OCI-LY7 (cell line): ENCODE data around the gene ACTN1. TPM values are rescaled to one million over a fixed set of nuclear protein-coding genes. Genes with fewer than 3 reads are reported as not detected.

Source experiments
- BruUV-seq: library from RNA; stranded (reverse); fragments of 400-500 nt; replicated peaks from 2 replicates; lab custom pipeline; 2021; lab: Mats Ljungman, UMichigan
- CTCF ChIA-PET: fragments of 300-600 bp; sonication (Branson Sonifier 250); formaldehyde crosslinking; loops from one replicate; lab custom pipeline; 2022; ENCODE audit warnings: antibody characterized with exemption; ENCODE audit not compliant: unreplicated experiment; lab: Charles Lee
- POLR2A ChIA-PET: fragments of 300-600 bp; sonication (Branson Sonifier 250); formaldehyde crosslinking; loops from one replicate; lab custom pipeline; 2022; ENCODE audit warnings: antibody characterized with exemption; lab: Charles Lee
- DNase-seq: peaks from one replicate; pipeline ENCODE4 v3.0.0-alpha.2; 2015; ENCODE audit warnings: low spot score
- H2AFZ ChIP-seq: fragments of 200-600 bp; sonication (generic), shearing (Covaris generic); 2 replicates; pipeline ENCODE4 v1.6.1; 2014; ENCODE audit warnings: mild to moderate bottlenecking, antibody characterized with exemption, low read length, moderate library complexity
- H3K27ac ChIP-seq: fragments of 200-600 bp; sonication (generic); 2 replicates; pipeline ENCODE4 v1.5.1; 2014; ENCODE audit warnings: mixed run types, low read depth, mild to moderate bottlenecking, moderate library complexity, low read length, inconsistent platforms; ENCODE audit not compliant: poor library complexity, severe bottlenecking
- H3K36me3 ChIP-seq: fragments of 200-600 bp; sonication (generic); 2 replicates; pipeline ENCODE4 v1.6.1; 2014; ENCODE audit warnings: mild to moderate bottlenecking, antibody characterized with exemption, low read length, moderate library complexity, mixed read lengths; ENCODE audit not compliant: insufficient read depth
- H3K4me1 ChIP-seq: fragments of 200-600 bp; sonication (generic); 2 replicates; pipeline ENCODE4 v1.5.1; 2014; ENCODE audit warnings: mild to moderate bottlenecking, low read length; ENCODE audit not compliant: insufficient read depth, poor library complexity, severe bottlenecking
- H3K4me2 ChIP-seq: fragments of 200-600 bp; sonication (generic); 2 replicates; pipeline ENCODE4 v1.6.1; 2014; ENCODE audit warnings: mild to moderate bottlenecking, low read length
- H3K4me3 ChIP-seq: fragments of 200-600 bp; sonication (generic); 2 replicates; pipeline ENCODE4 v1.5.1; 2014; ENCODE audit warnings: mild to moderate bottlenecking, low read depth, low read length; ENCODE audit not compliant: poor library complexity, severe bottlenecking
- H3K79me2 ChIP-seq: fragments of 200-600 bp; sonication (generic); 2 replicates; pipeline ENCODE4 v1.6.1; 2016; ENCODE audit warnings: low read depth, mild to moderate bottlenecking, low read length, moderate library complexity, mixed read lengths; ENCODE audit not compliant: insufficient read depth
- H3K9me2 ChIP-seq: fragments of 200-600 bp; sonication (generic); 2 replicates; pipeline ENCODE4 v1.6.1; 2016; ENCODE audit warnings: mild to moderate bottlenecking, low read length, mixed read lengths; ENCODE audit not compliant: insufficient read depth
- H3K9me3 ChIP-seq: fragments of 200-600 bp; sonication (generic); 2 replicates; pipeline ENCODE4 v1.6.1; 2014; ENCODE audit warnings: mild to moderate bottlenecking, mixed run types, low read length, mixed read lengths
- H4K20me1 ChIP-seq: fragments of 200-600 bp; sonication (generic); 2 replicates; pipeline ENCODE4 v1.6.1; 2014; ENCODE audit warnings: mild to moderate bottlenecking, antibody characterized with exemption, low read length, moderate library complexity, mixed read lengths; ENCODE audit not compliant: insufficient read depth
- EZH2phosphoT487 ChIP-seq: fragments of 200-600 bp; sonication (generic); IDR thresholded peaks from 2 replicates; pipeline ENCODE4 v1.6.1; 2018; ENCODE audit warnings: low read depth, borderline replicate concordance, mild to moderate bottlenecking, mixed run types, antibody characterized with exemption, low read length, moderate library complexity, mixed read lengths
- intact Hi-C: fragments of 100-400 bp; cut with micrococcal nuclease; formaldehyde crosslinking; loops from one replicate; pipeline ENCODE4 v1.10.0; 2022; ENCODE audit not compliant: unreplicated experiment
- total RNA-seq, 2 experiments: library from RNA; depleted of rRNA in 1 of 2; stranded (reverse); fragments of >200 nt in 1 of 2; shearing (Covaris generic) in 1 of 2; gene quantifications; 2 replicates each; pipeline ENCODE4 v1.2.3, GENCODE V29; 2014 to 2022
- TF ChIP-seq, protein P1 (sequence below): fragments of 200-600 bp; sonication (generic); conservative IDR thresholded peaks from 2 replicates; pipeline ENCODE4 v1.5.1; 2014; ENCODE audit warnings: mild to moderate bottlenecking, antibody characterized with exemption, low read length, moderate library complexity, mixed read lengths

ACTN1 gene
- total RNA-seq, 2 experiments from 2014 or later = 0.51 to 1.8 TPM

DNA sequence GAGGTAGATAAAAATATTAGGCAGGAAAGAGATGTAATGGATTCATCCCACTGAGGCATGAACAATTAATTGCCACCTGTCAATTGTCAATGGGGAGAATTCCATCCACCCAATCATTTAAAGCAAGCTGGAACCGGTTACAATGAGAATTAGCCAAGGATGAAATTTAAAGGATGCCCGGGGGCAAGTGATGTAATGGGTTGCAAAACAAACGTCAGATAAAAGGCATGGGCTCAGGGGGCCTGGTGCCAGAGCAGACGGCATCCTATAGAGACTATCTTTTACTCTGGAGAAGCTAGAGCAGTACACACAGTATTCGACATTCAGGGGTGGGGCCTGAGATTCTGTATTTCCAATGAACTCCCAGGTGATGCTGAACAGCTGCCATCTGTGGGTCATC, 105.7 kb downstream of the ACTN1 start:
- peaks cover 3% of the 10 kb centered on the region for H3K4me1 ChIP-seq
- CTCF ChIA-PET = no interaction called here
- no peak for DNase-seq
- no peak for TF ChIP-seq EZH2phosphoT487
- TF ChIP-seq, protein P1, sequence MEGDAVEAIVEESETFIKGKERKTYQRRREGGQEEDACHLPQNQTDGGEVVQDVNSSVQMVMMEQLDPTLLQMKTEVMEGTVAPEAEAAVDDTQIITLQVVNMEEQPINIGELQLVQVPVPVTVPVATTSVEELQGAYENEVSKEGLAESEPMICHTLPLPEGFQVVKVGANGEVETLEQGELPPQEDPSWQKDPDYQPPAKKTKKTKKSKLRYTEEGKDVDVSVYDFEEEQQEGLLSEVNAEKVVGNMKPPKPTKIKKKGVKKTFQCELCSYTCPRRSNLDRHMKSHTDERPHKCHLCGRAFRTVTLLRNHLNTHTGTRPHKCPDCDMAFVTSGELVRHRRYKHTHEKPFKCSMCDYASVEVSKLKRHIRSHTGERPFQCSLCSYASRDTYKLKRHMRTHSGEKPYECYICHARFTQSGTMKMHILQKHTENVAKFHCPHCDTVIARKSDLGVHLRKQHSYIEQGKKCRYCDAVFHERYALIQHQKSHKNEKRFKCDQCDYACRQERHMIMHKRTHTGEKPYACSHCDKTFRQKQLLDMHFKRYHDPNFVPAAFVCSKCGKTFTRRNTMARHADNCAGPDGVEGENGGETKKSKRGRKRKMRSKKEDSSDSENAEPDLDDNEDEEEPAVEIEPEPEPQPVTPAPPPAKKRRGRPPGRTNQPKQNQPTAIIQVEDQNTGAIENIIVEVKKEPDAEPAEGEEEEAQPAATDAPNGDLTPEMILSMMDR = no peak
- H3K4me2 ChIP-seq = peak overlapping the region; percentile 60
- no peaks in the 10 kb centered on the region for H3K9me3 ChIP-seq
- POLR2A ChIA-PET = interaction anchor here (0.5 to 0.9 kb wide), 4 partner anchors 199 to 916 kb away, joined by 3 to 4 read pairs (median 3); no protein-coding TSS in a partner anchor
- H3K79me2 ChIP-seq = peaks cover 6% of the 10 kb centered on the region; the same call in 1 of the 2 replicates
- BruUV-seq = no TSS peak
- H3K9me2 ChIP-seq = no peaks in the 10 kb centered on the region
- H3K36me3 ChIP-seq = no peaks in the 10 kb centered on the region
- no peak overlapping the region for H2AFZ ChIP-seq
- intact Hi-C loops = no loop called here
- H4K20me1 ChIP-seq = no peaks in the 10 kb centered on the region
- peak overlapping the region; percentile 69 for H3K4me3 ChIP-seq
- H3K27ac ChIP-seq = no peak overlapping the region

DNA sequence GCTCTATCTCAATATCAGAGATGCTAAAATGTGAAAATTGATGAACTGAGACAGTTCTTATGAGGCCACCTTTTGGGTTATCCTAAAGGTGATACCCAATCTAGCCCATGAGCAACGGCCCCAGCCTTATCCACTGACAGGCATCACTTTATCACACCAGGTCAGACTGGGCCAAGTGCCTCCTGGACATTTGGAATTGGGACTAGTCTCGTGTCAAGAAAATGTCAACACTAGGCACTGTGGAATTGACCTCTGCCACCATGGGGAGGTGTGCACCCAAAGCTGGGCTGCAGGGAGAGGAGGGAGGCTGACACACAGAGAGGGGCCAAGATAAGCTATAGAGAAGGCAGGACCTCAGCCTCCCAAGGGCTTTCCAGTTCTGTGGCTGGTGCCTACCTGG, 107.7 kb downstream of the ACTN1 start:
- Histone ChIP-seq H3K79me2 (peaks cover 6% of the 10 kb centered on the region; the same call in 1 of the 2 replicates), H3K36me3 (no peaks in the 10 kb centered on the region), H3K4me3 (no peak overlapping the region), H3K27ac (no peak overlapping the region), H3K9me3 (no peaks in the 10 kb centered on the region), H3K4me2 (no peak overlapping the region), H2AFZ (no peak overlapping the region), H3K4me1 (peaks cover 3% of the 10 kb centered on the region), H4K20me1 (no peaks in the 10 kb centered on the region), H3K9me2 (no peaks in the 10 kb centered on the region)
- intact Hi-C loops = no loop called here
- DNase-seq = no peak
- POLR2A ChIA-PET = no interaction called here
- TF ChIP-seq EZH2phosphoT487 = no peak
- TF ChIP-seq, protein P1 = no peak
- CTCF ChIA-PET = no interaction called here
- no TSS peak for BruUV-seq

DNA sequence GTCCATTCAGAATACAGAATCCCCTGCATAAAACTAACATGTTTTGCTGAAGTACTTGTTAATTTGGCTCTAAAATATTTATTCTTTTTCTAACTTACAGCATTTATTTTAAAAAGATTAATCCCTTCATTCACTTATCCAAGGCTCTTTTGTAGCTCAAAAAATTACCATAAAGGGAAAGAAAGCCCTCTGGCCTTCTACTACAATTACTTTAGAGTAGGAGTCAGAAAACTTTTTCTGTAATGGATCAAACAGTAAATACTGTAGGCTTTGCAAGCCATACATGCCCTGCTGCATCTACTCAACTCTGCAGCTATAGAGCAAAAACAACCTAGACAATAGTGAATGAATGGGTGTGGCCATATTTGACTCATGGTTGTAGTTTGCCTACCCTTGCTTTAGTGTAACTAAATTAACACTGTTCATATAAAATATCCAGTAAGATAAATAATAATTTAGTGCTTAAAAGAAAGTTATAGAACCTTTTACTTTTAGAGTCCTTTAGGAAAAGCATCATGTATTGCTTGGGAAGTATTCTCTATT, 112.0 kb downstream of the ACTN1 start:
- POLR2A ChIA-PET = interaction anchor here (1.2 kb wide), 1 partner anchor 79 kb away, joined by 3 read pairs; no protein-coding TSS in a partner anchor
- BruUV-seq = no TSS peak
- no peak overlapping the region for H3K4me3 ChIP-seq
- no peak overlapping the region for H3K27ac ChIP-seq
- no peaks in the 10 kb centered on the region for H3K4me1 ChIP-seq
- CTCF ChIA-PET = no interaction called here
- no peak overlapping the region for H2AFZ ChIP-seq
- no peaks in the 10 kb centered on the region for H3K36me3 ChIP-seq
- peaks cover 11% of the 10 kb centered on the region; the same call in 1 of the 2 replicates for H3K9me3 ChIP-seq
- no peak for TF ChIP-seq EZH2phosphoT487
- TF ChIP-seq, protein P1 = no peak
- H3K9me2 ChIP-seq = no peaks in the 10 kb centered on the region
- DNase-seq = no peak
- H4K20me1 ChIP-seq = no peaks in the 10 kb centered on the region
- intact Hi-C loops = loop anchor here (10.0 kb wide), 1 partner anchor 238 kb away; no protein-coding TSS in a partner anchor
- no peak overlapping the region for H3K4me2 ChIP-seq
- H3K79me2 ChIP-seq = no peaks in the 10 kb centered on the region
